HG03575 (cell line): Measurements from ENCODE around the gene P3R3URF.

Source experiments
- ATAC-seq: cut with Tn5 transposase; IDR thresholded peaks from one replicate; pipeline ENCODE4 v1.9.1; 2021; ENCODE audit not compliant: unreplicated experiment, insufficient number of reproducible peaks, low FRiP score; ENCODE audit errors: extremely low read depth

The P3R3URF gene

GRCh38 chr1:46196609-46197008 lies 20.3 kb upstream of the P3R3URF start:
- no peak for ATAC-seq

GRCh38 chr1:46194641-46195193 lies 18.4 kb upstream of the P3R3URF start:
- ATAC-seq = no peak

- no peak for ATAC-seq
Measured at GRCh38 chr1:46193984-46194570, 17.8 kb upstream of the P3R3URF start.

GRCh38 chr1:46193285-46193684 lies 17.0 kb upstream of the P3R3URF start:
- no peak for ATAC-seq

- ATAC-seq = no peak
Measured at GRCh38 chr1:46192171-46192570, 15.9 kb upstream of the P3R3URF start.

- ATAC-seq = no peak
Measured at GRCh38 chr1:46191033-46191701, 14.9 kb upstream of the P3R3URF start.

- no peak for ATAC-seq
Measured at GRCh38 chr1:46190539-46190938, 14.3 kb upstream of the P3R3URF start.

- ATAC-seq = no peak
Measured at GRCh38 chr1:46188295-46189030, 12.2 kb upstream of the P3R3URF start.

GRCh38 chr1:46187106-46187869 lies 11.0 kb upstream of the P3R3URF start:
- ATAC-seq = no peak

GRCh38 chr1:46186076-46186475 lies 9.8 kb upstream of the P3R3URF start:
- ATAC-seq = no peak

- no peak for ATAC-seq
Measured at GRCh38 chr1:46184920-46185658, 8.8 kb upstream of the P3R3URF start.

- ATAC-seq = no peak
Measured at GRCh38 chr1:46183926-46184557, 7.8 kb upstream of the P3R3URF start.

GRCh38 chr1:46183079-46183847 lies 7.0 kb upstream of the P3R3URF start:
- ATAC-seq = no peak

GRCh38 chr1:46181343-46182260 lies 5.3 kb upstream of the P3R3URF start:
- no peak for ATAC-seq

- no peak for ATAC-seq
Measured at GRCh38 chr1:46180082-46180616, 3.9 kb upstream of the P3R3URF start.
